Astrocyte (in vitro differentiated cells and primary cell): ENCODE measurements around the gene DIP2C. TPM values are rescaled to one million over a fixed set of nuclear protein-coding genes. Genes with fewer than 3 reads are reported as not detected.

Experiments used
- DNase-seq: peaks from one replicate; pipeline ENCODE4 v3.0.0-alpha.2; 2010; ENCODE audit warnings: low read depth
- FAIRE-seq: peaks from 2 replicates; lab custom pipeline; 2011; peaks lifted over from hg19 to GRCh38; lab: Jason Lieb, UNC
- H2AFZ ChIP-seq: 2 replicates; pipeline ENCODE4 v1.6.0; 2012; ENCODE audit warnings: low read depth, low read length, inconsistent platforms
- H3K27ac ChIP-seq: 2 replicates; pipeline ENCODE4 v1.5.1; 2011; ENCODE audit warnings: low read depth, low read length, inconsistent platforms
- H3K27me3 ChIP-seq: 2 replicates; pipeline ENCODE4 v1.6.0; 2011; ENCODE audit warnings: low read length, inconsistent platforms; ENCODE audit not compliant: insufficient read depth
- H3K36me3 ChIP-seq: 2 replicates; pipeline ENCODE4 v1.5.1; 2011; ENCODE audit warnings: low read length, inconsistent platforms; ENCODE audit not compliant: insufficient read depth
- H3K4me1 ChIP-seq: 2 replicates; pipeline ENCODE4 v1.5.1; 2011; ENCODE audit warnings: low read length, inconsistent platforms; ENCODE audit not compliant: insufficient read depth
- H3K4me2 ChIP-seq: 2 replicates; pipeline ENCODE4 v1.6.0; 2012; ENCODE audit warnings: low read length, inconsistent platforms
- H3K4me3 ChIP-seq: 2 replicates; pipeline ENCODE4 v1.5.1; 2011; ENCODE audit warnings: low read depth, mild to moderate bottlenecking, low read length, inconsistent platforms; ENCODE audit not compliant: insufficient read depth
- H3K79me2 ChIP-seq: 2 replicates; pipeline ENCODE4 v1.6.0; 2012; ENCODE audit warnings: mild to moderate bottlenecking, low read length, inconsistent platforms; ENCODE audit not compliant: insufficient read depth
- H3K9ac ChIP-seq: 2 replicates; pipeline ENCODE4 v1.6.0; 2012; ENCODE audit warnings: mild to moderate bottlenecking, low read length, inconsistent platforms
- H3K9me3 ChIP-seq: 2 replicates; pipeline ENCODE4 v1.5.1; 2012; ENCODE audit warnings: low read depth, mild to moderate bottlenecking, low read length, inconsistent platforms; ENCODE audit not compliant: insufficient read depth
- H4K20me1 ChIP-seq: 2 replicates; pipeline ENCODE4 v1.6.0; 2012; ENCODE audit warnings: low read length, inconsistent platforms; ENCODE audit not compliant: insufficient read depth
- H3K27ac Mint-ChIP-seq: one replicate; pipeline ENCODE4 v1.8.0; 2021; ENCODE audit warnings: mild to moderate bottlenecking, mixed read lengths; ENCODE audit not compliant: unreplicated experiment
- H3K27me3 Mint-ChIP-seq: one replicate; pipeline ENCODE4 v1.8.0; 2021; ENCODE audit warnings: low read depth, mixed read lengths; ENCODE audit not compliant: unreplicated experiment
- H3K36me3 Mint-ChIP-seq: one replicate; pipeline ENCODE4 v1.8.0; 2021; ENCODE audit warnings: low read depth, mixed read lengths; ENCODE audit not compliant: unreplicated experiment
- H3K4me1 Mint-ChIP-seq: one replicate; pipeline ENCODE4 v1.8.0; 2021; ENCODE audit warnings: low read depth, mixed read lengths; ENCODE audit not compliant: unreplicated experiment
- H3K4me3 Mint-ChIP-seq: one replicate; pipeline ENCODE4 v1.8.0; 2021; ENCODE audit warnings: mild to moderate bottlenecking, moderate library complexity, mixed read lengths; ENCODE audit not compliant: unreplicated experiment
- H3K9me3 Mint-ChIP-seq: one replicate; pipeline ENCODE4 v1.8.0; 2021; ENCODE audit warnings: mild to moderate bottlenecking, mixed read lengths; ENCODE audit not compliant: unreplicated experiment
- EZH2 ChIP-seq: IDR thresholded peaks from 2 replicates; pipeline ENCODE4 v1.6.1; 2012; ENCODE audit warnings: mild to moderate bottlenecking, low read length, inconsistent platforms; ENCODE audit not compliant: insufficient read depth
- total RNA-seq: library from RNA; stranded (reverse); gene quantifications from 2 replicates; pipeline ENCODE4 v1.2.1, GENCODE V29; 2021
- TF ChIP-seq, protein P1 (sequence below): IDR thresholded peaks from 2 replicates; pipeline ENCODE4 v1.5.1; 2011; ENCODE audit warnings: low read depth, mild to moderate bottlenecking, inconsistent platforms, low read length, moderate library complexity; ENCODE audit not compliant: insufficient read depth

Gene DIP2C
- total RNA-seq, 1 donor from 2014 or later, result 27.3 TPM

GRCh38 chr10:631266-631665, 58.2 kb downstream of the DIP2C start:
- TF ChIP-seq, protein P1, sequence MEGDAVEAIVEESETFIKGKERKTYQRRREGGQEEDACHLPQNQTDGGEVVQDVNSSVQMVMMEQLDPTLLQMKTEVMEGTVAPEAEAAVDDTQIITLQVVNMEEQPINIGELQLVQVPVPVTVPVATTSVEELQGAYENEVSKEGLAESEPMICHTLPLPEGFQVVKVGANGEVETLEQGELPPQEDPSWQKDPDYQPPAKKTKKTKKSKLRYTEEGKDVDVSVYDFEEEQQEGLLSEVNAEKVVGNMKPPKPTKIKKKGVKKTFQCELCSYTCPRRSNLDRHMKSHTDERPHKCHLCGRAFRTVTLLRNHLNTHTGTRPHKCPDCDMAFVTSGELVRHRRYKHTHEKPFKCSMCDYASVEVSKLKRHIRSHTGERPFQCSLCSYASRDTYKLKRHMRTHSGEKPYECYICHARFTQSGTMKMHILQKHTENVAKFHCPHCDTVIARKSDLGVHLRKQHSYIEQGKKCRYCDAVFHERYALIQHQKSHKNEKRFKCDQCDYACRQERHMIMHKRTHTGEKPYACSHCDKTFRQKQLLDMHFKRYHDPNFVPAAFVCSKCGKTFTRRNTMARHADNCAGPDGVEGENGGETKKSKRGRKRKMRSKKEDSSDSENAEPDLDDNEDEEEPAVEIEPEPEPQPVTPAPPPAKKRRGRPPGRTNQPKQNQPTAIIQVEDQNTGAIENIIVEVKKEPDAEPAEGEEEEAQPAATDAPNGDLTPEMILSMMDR, result no peak
- no peak for TF ChIP-seq EZH2
- peaks cover 12% of the 10 kb centered on the region for H3K4me1 ChIP-seq
- no peaks in the 10 kb centered on the region for H3K36me3 ChIP-seq
- H3K4me2 ChIP-seq, result no peak overlapping the region
- no peak overlapping the region for H3K27ac ChIP-seq
- Mint-ChIP-seq H3K4me1 (peaks cover 16% of the 10 kb centered on the region), H3K36me3 (peaks cover 9% of the 10 kb centered on the region), H3K9me3 (peaks cover 2% of the 10 kb centered on the region), H3K27ac (no peak overlapping the region), H3K4me3 (no peak overlapping the region), H3K27me3 (no peaks in the 10 kb centered on the region)
- H3K9me3 ChIP-seq, result no peaks in the 10 kb centered on the region
- H2AFZ ChIP-seq, result no peak overlapping the region
- peaks cover 69% of the 10 kb centered on the region for H4K20me1 ChIP-seq
- FAIRE-seq, result no peak
- H3K4me3 ChIP-seq, result no peak overlapping the region
- H3K9ac ChIP-seq, result no peak overlapping the region
- DNase-seq, result no peak
- no peaks in the 10 kb centered on the region for H3K27me3 ChIP-seq
- H3K79me2 ChIP-seq, result peaks cover 95% of the 10 kb centered on the region

GRCh38 chr10:630581-631073, 58.8 kb downstream of the DIP2C start:
- Mint-ChIP-seq H3K27me3 (no peaks in the 10 kb centered on the region), H3K27ac (no peak overlapping the region), H3K4me1 (peaks cover 21% of the 10 kb centered on the region), H3K36me3 (peaks cover 11% of the 10 kb centered on the region), H3K9me3 (peaks cover 2% of the 10 kb centered on the region), H3K4me3 (no peak overlapping the region)
- Histone ChIP-seq H3K4me2 (no peak overlapping the region), H3K4me1 (peaks cover 17% of the 10 kb centered on the region), H3K9ac (no peak overlapping the region), H3K79me2 (peaks cover 95% of the 10 kb centered on the region), H2AFZ (no peak overlapping the region), H3K27ac (no peak overlapping the region), H4K20me1 (peaks cover 63% of the 10 kb centered on the region), H3K4me3 (no peak overlapping the region), H3K27me3 (no peaks in the 10 kb centered on the region), H3K9me3 (no peaks in the 10 kb centered on the region), H3K36me3 (no peaks in the 10 kb centered on the region)
- no peak for FAIRE-seq
- DNase-seq, result no peak
- TF ChIP-seq EZH2, result no peak
- TF ChIP-seq, protein P1, result no peak

DNA sequence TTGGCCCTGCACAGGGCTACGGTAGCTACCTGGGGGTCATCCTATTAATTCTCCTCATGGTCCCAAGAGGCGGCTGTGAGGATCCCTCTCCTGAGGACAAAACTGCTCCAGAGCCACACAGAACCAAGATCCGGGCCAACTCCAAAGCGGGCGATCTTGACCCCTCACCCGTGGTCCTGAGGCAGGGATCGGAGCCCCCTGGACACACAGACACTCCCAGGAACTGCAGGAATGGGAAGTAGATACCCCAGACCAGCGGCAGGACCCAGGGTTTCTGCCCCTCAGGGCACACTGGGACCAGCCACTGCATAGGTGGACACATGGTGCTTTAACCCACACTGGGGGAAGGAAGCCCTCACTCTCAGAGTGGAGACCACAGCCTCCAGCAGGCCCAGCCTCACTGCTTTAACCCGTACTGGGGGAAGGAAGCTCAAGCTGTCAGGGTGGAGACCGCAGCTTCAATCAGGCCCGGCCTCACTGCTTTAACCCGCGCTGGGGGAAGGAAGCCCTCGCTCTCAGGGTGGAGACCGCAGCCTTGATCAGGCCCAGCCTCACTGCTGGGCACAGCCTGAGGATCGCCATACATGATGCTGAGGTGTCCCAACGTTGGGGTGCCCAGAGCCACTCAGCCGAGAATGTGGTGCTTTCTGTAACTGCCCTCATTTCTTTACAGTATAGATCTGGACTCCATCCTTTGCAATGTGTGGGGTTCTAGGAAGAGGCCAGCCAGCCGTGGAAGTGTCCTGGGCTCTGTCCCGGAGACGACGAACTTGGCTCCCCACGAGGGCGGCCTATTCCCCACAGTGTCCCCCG, 60.1 kb downstream of the DIP2C start:
- H3K4me3 Mint-ChIP-seq, result no peak overlapping the region

More for the DNA sequence above, 60.1 kb downstream of the DIP2C start:
- Mint-ChIP-seq H3K36me3 (peaks cover 11% of the 10 kb centered on the region), H3K27me3 (no peaks in the 10 kb centered on the region), H3K9me3 (peaks cover 2% of the 10 kb centered on the region), H3K27ac (no peak overlapping the region), H3K4me1 (peaks cover 26% of the 10 kb centered on the region)
- H4K20me1 ChIP-seq, result peaks cover 60% of the 10 kb centered on the region
- DNase-seq, result no peak
- no peak overlapping the region for H3K4me3 ChIP-seq
- no peak for FAIRE-seq
- no peak overlapping the region for H3K4me2 ChIP-seq
- H3K36me3 ChIP-seq, result no peaks in the 10 kb centered on the region
- no peaks in the 10 kb centered on the region for H3K27me3 ChIP-seq
- TF ChIP-seq EZH2, result no peak
- TF ChIP-seq, protein P1, result no peak
- H3K79me2 ChIP-seq, result peaks cover 96% of the 10 kb centered on the region
- no peak overlapping the region for H3K9ac ChIP-seq
- H3K9me3 ChIP-seq, result no peaks in the 10 kb centered on the region
- peaks cover 29% of the 10 kb centered on the region for H3K4me1 ChIP-seq
- no peak overlapping the region for H2AFZ ChIP-seq
- H3K27ac ChIP-seq, result no peak overlapping the region
